SIG-M5 (cell line): Measurements from ENCODE around the gene GAREM1.

Experiments
- DNase-seq: peaks from one replicate; lab custom pipeline; 2025; lab: John Stamatoyannopoulos, UW

GAREM1 gene

DNA sequence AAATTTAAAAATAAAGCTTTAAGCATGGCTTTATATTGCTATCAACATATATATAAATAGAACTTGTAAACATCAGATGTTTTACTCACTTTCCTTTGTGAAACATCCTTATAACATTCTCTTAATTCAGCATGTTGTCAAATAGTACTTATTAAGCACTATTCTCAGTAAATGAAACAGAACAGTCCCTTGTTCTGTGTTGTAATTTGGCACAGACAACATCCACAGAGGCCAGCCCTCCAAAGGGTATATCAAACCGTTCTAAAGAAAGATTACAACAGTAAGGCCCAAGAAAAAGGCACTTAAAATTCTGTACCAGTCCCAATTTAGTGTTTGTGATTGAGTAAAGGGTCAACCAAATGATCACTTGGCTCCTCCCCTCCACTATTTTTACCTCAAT, 46.0 kb downstream of the GAREM1 start:
- no peak for DNase-seq

DNA sequence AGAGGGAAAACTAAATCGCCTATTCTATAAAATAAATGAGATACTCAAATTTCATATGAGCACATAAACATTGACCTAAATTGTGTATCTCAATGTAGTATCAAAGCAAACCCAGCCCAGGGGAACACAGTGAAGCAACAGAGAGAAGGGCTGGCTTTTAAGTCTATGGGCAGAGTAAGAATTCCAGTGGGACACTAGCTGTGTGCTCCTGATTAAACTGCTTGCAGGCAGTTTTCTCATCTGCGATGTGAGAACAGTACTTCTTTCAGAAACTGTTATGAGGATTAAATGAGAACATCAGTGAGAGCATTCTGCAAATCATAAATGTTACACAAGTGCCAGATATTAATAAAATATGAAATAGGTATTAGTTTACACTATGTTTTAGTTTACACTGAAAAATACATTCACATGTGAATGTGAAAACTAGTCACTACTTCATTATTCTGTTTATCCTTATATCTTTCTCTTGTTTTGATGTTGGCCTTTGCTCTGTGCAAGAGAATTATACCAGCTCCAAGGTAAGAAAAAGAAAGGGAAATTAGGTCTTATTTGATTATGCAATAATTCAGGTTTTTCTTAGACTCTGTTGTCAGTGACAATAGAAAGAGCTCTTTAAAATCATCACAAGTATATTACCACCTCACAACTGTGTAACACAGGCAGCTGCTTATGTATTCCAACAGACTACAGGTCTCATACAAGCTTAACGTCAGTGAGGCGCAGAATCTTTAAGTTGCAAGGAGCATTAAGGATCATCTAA, 47.5 kb downstream of the GAREM1 start:
- DNase-seq = no peak

DNA sequence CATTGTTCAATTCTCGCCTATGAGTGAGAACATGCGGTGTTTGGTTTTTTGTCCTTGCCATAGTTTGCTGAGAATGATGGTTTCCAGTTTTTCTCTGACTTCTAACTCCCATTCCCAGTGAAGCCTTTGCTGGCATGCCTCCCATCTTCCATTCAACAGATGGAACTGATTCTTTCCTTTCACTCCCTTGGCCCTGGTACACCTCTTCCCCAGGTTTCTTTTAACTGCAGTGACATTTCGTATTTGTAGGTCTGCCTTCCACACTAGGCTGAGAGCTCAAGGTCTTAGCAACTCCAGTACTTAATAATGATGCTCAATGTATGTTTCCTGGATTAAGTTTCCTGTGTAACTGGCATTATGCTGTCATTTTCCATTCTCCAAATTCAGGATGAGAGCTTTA, 48.5 kb downstream of the GAREM1 start:
- no peak for DNase-seq

DNA sequence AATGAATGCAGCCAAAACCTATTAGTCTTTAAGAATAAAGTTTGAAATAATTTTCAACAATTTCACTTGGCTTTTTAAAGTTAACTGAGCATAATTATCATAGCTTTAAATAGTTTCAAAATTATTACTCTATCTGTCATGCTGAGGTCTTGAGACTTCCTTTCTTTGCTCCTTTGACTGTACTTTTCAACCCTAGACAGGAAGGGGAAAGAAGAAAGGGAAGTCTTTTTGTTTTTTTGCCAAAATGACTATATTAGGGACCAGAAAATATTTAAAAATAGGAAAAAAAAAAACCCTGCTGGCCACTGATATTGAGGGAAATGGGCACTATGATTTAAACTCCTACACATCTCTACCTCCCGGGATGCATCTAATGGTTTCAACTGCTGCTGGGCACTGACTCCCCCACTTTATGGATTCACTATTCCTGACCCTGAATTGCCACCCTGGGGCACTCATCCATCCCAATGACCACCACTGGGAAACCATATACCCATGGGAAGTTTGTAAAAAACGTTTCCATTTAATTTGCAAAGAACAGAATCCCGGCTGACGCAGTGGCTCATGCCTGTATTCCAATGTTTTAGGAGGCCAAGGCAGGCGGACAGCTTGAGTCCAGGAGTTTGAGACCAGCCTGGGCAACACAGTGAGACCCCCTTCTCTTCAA, 50.5 kb downstream of the GAREM1 start:
- DNase-seq = no peak

DNA sequence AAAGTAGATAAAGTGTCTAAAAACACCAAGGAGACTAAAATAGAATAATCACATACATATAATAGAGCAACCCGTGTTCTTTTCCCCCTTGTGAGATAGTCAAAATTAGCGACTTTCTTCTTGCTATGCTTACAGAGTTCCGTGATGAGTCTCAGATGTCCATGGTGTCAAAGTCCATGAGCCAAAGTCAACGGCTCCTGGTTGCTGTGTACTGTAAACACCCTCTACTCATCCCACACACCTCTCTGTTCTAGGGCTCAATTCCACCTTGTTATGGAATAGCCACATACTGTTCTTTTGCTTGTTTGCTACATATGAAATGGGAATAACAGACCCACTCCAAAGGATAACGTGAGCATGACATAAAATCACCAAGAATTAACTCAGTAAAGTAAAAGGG, 52.5 kb downstream of the GAREM1 start:
- no peak for DNase-seq

DNA sequence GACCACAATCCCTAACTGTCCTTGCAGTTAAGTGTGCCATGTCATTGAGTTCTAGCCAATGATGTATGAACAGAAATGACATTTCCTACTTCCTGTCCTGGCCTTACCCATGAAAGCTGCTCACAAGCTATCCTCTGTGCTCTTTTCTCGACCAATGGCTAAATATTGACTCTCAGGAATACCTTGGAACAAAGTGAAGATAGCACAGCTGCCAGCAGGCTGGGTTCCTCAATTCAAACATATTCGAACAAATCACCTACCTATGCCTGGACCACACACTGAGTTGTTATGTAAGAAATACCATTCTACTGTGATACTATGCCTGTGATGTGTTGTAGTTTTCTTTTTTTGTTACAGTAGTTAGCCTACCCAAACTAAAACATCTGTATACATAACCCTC, 65.1 kb downstream of the GAREM1 start:
- no peak for DNase-seq

DNA sequence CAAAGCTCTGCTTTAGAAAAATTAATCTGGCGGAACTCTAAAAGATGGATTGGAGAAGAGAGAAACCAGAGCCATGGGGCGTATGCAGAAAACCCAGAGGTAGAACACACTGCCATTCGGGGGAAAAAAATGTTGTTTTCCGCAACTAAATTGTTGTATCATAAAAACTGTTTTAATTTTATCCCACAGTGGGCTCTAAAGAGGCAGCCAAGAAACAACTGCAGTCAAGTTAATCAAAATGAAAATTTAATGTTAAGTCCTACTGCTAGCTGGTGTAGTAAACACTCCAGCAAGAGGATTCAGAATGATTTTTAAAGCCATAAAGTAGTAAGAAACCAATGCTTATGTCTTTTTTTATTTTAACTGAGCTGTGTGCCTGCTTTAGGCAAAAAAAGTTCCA, 69.1 kb downstream of the GAREM1 start:
- no peak for DNase-seq

DNA sequence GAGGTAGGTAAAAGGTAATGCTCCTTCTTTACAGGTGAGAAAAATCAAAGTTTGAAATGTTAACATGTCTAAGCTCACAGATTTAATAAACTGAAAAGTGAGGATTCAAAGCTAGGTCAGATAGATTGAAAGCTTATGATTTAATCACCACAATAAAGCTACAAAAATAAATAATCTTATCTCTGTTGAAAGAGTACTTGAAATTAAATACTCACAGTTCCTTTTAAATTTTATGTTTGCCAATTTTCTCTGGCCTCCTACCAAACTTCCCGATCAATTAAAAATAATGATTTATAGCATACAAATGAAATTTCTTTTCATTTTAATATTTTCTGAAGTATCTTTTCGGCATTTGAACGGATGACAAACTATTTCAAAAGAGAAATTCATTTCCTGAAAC, 77.3 kb downstream of the GAREM1 start:
- no peak for DNase-seq

DNA sequence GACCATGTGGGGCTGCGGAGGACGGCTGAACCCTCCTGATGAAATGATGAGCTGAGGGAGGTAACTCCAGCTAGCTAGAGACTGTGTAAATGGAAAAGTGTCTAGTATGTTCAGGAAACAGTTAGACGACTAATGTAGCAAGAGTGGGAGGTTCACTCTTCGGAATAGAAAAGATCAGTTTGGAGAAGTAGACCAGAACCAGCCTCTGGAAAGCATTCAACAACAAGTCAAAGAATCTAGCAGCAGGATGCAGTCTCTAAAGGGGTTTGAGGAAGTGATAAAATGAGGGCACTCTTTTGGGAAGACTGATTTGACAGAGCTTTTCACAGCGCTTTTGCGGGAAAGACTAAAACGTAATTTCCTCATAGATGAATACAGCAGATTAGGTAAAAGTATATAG, 79.6 kb downstream of the GAREM1 start:
- no peak for DNase-seq

DNA sequence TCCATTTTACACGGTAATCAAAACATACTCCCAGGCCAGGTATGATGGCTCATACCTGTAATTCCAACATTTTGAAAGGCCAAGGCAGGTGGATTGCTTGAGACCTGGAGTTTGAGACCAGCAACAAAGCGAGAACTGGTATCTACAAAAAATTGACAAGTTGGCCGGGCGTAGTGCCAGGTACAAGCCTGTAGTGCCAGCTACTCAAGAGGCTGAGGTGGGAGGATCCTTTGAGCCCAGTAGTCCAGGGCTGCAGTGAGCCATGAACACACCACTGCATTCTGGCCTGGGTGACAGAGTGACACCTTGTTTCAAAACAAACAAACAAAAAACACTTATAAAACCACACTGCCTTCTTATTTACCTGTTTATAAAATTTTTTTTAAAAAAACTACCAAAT, 80.8 kb downstream of the GAREM1 start:
- DNase-seq = no peak

DNA sequence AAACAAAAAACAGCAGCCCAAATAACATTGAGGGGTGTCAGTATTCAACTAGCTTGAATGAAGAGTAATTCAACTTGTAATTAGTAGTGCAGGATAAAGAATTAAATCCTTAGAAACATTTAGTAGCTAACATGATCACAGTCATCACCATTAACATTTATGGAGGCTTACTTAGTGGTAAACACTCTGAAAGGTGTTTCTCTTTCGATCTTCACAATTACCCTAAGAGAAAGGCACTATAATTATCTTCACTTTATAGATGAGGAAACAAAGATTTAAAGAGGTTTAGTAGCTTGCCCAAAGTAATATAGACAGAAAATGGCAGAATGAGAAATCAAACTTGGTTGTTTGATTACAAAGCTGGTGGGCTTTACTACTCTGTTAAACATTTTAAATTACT, 81.5 kb downstream of the GAREM1 start:
- no peak for DNase-seq

DNA sequence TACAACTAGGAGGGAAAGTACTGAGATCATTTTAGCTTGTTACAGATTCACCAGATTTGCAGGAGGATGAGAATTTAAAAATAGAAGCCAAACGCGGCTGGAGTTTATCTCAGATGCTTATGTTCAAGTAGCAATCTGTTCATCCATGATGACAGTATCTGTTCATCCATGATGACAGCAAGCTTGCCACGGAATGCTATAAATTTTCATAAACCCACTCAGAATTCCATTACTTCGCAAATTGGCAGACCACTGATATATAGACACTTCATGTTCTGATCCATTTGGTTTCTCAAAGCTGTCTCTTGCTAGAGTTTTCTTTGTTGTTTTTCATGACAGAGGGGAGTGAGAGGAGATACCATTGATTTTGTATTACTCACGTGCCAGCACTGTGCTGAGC, 84.2 kb downstream of the GAREM1 start:
- DNase-seq = no peak

DNA sequence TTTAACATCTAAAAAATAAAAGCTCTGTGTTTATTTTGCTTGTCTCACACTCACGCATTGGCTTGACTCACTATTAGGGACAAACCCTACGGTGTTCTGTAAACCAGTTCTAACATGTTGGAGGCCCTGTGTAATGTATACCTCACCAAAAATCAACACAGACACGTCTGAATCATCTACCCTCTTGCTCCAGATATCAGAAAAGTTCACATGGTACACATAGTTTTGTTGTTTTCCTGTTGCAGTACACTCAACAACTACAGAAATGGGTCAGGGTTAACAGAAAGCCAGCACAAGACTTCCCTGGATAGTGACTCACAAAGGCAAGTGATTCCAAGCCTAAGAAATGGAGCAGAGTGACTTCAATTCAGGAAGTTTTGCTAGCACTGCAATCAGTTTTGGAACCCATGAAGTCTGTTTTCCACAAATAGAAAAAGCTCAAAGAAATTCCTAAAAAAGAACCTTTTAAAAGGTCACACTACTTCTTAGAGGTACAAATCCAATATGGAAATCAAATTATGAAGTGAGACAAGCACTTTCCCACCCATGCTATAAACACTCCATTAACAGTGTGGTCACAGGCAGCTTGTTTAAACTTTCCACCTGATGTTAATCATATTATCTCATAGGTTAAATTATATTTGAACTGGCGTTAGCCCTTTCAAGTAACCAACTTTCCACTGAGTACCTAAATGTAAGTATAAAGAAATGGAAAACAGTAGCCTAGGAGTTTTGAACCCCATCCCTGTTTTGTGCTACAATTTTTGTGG, 87.4 kb downstream of the GAREM1 start:
- no peak for DNase-seq

DNA sequence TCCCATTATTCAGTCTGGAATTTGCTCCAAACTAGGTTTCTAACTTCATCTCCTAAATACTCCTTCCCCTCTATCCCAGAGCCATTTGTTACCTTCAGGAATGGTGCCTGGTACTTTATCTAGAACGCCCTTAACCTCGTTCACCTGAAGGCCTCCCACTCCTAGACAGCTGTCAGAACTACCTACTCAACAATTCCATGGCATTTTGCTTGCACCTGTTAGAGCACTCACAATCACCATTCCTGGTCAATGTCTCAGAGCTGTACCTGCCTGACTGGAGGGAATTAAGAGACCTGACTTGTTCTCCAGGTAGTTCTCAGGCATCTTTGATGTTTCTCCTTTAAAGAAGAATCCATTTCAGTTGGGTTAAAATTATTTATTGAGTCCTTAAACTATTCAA, 88.9 kb downstream of the GAREM1 start:
- DNase-seq = no peak

DNA sequence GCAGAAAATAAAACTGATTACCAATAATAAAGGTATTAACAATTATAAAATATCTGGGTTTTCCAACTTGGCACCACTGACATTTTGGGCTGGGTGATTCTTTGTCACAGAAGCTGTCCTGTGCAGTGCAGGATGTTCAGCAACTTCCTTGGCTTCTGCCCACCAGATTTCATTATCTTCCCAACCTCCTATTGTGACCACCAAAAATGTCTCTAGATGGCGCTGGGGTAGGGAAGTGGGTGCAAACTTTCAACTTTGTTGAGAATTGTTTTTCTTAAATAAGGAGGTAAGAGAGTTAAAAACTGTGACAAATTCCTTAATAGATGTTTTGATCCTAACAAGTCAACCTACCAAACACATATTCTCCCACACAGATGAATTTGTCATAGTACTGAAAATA, 90.1 kb downstream of the GAREM1 start:
- DNase-seq = no peak

DNA sequence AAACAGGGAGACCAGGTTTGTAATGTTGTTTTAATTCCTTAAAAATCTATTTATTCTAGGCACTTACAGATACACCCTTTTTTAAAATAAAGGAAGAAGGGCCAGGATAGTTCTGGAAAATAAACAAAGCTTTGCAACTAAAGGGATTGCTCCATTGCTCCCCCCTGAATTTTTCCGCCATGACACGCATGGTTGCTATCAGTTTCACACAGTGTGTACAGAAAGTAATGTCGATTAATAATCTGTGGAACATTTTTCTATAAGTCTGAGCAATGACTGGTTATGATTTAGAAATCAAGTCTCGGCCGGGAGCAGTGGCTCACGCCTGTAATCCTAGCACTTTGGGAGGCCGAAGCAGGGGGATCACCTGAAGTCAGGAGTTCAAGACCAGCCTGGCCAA, 90.8 kb downstream of the GAREM1 start:
- DNase-seq = no peak

DNA sequence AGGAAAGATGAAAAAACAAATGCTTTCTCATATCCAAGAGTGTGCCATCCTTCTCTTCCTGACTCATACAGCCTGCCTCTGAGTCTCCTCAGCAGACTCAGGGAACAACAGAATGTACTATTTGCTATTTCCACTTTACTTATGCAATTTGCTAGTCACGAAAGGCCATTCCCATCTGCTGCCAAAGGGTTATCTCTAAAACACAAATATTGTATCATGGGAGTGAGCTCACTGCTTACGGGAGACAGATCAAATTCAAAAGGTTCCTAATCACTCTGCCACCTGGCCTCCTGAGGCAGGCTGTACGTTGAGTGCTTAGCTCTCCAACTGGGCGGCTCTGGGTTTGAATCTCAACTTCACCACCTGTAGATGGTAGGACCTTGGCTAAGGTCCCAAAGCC, 92.0 kb downstream of the GAREM1 start:
- DNase-seq = no peak

DNA sequence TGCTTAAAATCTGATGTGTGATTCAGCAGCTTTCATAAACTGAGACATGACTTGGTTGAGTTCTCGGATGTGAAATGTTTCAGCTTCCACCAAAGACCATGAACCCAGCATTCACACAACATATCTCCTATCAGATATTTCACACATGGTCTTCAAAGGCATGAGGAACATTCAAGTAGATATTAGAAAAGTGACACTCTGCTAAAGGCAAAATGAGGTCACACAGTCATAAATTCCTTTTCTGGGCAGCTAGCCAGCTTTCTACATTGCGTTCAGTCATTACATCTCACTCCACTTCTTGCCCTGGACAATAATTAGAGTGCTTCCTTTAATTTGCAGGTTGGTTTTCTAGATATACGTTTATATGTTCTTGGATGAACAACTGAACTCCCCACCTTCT, 96.7 kb downstream of the GAREM1 start:
- DNase-seq = no peak

DNA sequence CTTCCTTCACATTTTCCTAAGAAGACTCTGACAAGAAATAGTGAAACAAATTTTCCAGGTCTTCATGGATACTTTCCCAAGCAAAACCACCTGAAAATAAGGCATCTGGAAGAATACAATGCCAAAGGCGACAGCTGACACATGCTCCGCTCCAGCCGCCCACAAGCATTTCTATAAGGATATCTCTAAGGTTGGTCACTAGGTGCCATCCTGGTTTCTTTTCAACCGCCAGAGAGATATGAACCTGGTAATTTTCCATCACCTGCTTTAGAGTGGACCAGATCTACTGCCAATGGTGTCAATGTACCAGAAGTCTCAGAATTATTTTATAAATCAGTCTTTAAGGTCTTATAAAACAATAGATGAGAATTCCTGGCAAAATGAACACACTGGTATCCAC, 97.2 kb downstream of the GAREM1 start:
- no peak for DNase-seq

DNA sequence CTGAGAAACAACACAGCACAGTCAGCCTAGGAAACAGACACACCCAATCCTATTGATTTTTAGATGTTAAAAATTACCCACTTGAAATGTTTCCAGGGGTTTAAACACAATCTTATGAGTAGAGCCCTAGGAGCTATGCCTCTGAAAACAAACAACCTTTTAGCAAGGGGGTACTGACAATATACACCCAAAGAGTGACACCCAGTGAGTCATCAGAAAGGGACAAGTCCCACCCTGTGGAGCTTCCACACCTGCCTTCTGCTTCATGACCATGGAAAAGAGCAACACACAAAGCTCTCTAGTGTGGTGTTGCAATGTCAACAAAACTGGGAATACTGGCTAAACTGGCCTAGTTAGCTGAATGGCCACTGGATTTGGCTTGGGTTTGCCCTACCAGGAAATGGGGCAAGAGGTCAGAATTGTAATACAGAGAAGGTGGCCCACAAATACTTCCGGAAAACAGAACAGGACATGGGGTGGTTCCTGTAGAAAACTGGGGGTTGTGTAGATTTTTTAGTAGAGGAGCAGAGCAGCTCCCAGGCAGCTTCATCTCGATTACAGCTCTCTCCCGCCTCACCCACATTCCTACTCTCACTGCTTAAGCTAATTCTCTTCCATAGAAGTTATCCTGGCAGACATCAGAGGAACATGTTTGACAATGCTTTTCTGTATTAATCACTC, 98.2 kb downstream of the GAREM1 start:
- DNase-seq = no peak

DNA sequence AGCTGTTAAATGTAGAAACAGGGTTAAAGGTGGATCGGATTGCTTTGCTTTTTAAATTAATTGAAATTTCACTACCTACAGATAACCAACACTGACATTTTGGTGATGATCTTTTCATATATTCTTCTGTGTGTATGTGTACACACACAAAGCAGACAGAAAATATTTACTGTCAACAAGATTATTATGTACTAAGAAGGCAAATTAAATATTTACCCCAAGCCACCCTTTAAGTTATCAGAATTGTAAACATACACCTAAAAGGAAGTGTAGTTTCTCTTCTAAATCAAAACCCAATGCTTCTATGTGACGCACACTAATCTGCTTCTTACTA, 98.7 kb downstream of the GAREM1 start:
- no peak for DNase-seq

DNA sequence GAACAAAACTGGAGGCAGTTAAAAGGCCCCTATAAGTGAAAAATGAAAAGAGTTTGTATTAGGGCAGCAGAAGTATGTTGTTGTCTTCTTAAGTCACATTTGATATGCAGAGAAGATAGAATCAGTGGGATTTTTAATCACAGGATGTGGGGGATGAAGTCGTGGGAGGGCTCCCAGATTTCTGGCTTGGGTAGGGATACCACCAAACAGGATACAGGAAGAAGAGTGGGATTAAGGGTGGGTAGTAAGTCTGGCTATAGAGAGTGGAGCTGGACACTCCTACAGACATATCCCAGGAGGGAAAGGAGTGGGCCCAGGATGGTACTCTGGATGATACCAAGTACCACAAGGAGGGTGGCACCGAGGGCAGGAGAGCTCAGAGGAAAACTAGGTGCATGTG, 99.3 kb downstream of the GAREM1 start:
- no peak for DNase-seq

DNA sequence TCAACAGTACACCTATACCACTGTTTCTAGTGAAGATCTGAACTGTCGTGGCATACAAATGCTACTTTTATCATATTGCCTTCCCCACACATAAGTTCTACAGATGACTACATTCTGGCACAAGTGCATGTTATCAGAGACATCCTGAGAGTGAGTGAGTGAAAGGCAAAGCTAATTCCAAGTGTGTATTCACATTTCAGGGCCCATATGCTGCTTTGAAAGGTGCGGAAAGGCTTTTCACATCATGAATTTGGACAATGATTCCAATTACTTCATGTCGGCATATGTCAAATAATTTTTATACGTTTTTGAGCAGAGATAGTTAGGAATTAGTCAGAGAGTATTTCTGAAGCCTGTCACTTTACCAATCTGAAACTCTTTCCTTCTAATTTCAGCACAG, 101.7 kb downstream of the GAREM1 start:
- no peak for DNase-seq
